NCI-H69 (cell line): ENCODE results near the gene BPIFB6.

Source experiments
- DNase-seq: peaks from one replicate; lab custom pipeline; 2025; lab: John Stamatoyannopoulos, UW

BPIFB6 gene

GRCh38 chr20:33031531-33031930 is at the start of gene BPIFB6:
TSS of gene BPIFB6 (plus strand) at chr20:33031648. CDS start at chr20:33031648, 0 bp downstream.
- DNase-seq = no peak

DNA sequence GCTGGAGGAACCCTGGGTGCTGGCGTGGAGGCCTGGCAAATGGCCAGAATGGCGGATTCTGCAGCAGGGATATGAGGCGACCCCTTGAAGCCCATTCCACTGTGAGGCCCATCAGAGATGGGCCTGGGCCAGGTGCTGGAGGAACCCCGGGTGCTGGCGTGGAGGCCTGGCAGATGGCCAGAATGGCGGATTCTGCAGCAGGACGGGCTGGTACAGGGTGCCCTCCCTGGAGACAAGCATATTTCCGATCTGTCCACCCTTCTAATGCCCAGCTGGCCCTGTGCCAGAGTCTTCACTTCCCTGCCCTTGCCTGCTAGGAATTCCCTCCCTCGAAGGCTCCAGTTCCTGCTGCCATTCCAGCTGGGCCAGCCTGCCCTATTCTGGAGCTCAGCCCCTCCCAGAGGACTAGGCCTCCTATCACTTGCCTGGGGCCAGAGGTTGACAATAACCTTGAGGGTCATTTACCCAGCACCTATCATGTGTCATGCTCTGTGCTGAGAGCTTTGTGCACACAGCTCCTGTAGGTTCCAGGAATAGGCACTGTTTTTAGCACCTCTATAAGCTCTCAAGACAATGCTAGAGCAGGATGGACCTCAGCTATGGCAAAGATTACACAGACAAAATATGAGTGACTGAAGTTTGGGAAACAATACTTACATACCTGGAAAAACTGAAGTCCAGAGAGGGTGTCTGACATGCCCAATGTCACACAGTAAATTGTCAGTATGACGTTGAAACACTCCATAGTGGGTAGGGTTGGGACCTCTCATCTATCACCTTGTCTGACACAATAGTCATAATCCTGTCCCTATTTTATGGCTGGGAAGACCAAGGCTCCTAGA is 48.6 kb upstream of the BPIFB6 start:
- DNase-seq = peak; percentile 75

DNA sequence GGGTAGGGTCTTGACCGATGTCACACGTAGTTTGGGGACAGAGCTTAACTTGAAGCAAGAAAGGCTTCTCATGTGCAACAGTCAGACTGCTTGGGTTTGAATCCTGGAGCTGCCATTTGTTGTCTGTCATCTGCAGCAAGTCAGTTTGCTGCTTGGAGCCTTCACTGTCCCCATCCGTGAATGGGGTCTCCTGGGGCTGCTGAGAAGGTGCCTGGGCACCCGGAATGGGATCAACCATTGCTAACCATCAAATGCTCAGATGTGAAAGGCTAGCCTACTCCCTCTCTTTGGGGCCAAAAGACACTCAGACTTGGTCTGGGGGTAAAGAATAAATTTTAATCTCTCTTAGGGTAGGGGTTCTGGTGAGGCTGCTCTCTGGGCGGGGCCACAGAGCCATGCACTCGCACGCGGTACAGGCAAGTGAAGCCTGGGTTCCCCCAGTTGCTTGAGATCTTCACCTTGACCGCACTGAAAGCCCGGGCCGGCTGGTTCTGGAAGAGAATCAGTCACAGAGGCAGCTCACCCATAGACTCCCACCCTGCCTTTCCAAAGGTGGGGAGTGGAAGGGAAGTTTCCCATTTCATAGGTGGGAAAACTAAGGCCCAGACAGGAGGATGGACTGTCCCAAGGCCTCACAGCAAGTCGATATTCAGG is 47.9 kb upstream of the BPIFB6 start:
- no peak for DNase-seq

- no peak for DNase-seq
These were observed 47.3 kb upstream of the BPIFB6 start for GRCh38 chr20:32984196-32984595.

- DNase-seq = no peak
These were observed 46.7 kb upstream of the BPIFB6 start for GRCh38 chr20:32984631-32985354.

GRCh38 chr20:32985596-32985995 is 45.9 kb upstream of the BPIFB6 start:
- no peak for DNase-seq

DNA sequence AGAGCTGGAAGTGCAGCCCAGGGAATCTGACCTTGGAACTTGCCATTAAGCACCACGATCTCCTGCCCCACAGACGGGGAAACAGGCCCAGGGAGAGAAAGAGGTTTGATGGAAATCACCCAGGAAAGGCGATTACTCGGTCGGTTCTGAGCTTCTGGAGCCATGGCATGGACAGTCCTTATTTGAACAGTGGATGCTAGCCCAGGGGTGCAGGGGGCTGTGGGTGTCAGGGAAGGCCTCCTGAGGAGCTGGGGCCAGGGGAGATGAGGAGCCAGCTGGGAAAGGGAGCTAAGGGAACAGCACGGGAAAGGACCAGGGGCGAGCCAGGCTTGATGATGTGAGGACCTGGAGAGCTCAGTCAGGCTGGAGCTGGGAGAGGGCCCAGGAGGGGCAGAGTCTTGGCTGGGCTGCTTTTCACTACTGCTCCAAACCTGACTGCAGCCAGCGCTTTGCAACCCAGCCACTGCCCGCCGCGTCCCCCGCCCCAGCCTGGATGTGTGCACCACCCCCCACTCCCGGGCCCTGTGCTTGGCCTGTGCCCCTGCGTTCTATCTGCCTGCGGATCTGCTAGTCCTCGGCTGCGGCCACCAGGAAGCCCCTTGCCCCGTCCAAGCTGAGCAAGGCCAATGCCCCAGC is 45.0 kb upstream of the BPIFB6 start:
- no peak for DNase-seq

DNA sequence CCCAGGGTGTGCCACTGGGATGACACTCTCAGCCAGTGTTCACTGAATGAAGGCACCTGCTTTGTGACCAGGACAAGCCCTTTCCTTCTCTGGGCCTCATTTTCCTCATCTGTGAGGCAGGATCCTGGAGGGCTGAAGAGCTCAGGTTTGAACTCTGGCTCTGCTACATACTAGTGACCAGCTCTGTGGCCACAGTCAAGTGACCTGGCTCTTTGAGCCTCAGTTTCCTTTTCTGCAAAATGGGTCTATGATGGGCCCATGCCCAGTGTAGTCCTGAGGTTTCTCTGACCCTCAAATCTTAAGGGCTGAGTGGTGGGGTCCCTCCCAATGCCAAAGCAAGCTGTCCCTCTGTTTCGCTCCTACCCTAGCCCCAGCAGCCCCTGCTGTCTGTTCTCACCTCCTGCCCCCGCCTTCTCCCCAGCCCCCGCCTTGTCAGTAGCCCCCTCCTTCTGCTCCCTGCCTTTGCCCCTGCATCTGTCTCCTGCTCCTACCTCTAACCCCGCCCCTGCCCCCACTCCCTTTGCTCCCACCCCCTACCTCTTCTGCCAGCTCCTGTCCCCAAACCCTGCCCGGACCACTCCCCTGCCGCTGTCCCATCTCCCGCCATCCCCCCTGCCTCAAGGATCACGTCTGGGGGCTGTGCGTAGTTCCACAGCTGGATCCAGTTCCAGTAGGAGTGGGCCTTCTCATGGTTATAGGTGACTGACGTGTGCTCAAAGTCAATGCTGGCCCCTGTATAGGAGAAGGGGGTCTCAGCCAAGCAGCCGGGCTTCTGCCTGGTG is 44.2 kb upstream of the BPIFB6 start:
- no peak for DNase-seq

DNA sequence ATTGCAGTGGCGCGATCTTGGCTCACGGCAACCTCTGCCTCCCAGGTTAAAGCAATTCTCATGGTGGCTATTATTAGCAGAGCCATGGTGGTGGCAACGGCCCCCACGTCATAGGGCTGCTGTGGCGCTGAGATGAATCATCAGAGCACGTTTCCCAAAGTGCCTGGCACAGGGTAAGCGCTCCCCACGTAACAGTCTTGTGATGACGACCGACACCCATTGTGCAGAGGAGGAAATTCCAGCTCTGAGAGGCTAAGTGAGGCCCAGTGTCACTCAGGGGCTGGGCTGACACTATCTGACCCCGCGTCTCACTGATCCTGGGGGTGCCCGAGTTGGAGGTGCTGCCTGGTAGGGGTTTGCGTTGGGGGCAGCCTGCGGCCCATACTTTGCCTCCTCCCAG is 43.4 kb upstream of the BPIFB6 start:
- DNase-seq = no peak

GRCh38 chr20:32989507-32990283 is 41.8 kb upstream of the BPIFB6 start:
- DNase-seq = no peak

DNA sequence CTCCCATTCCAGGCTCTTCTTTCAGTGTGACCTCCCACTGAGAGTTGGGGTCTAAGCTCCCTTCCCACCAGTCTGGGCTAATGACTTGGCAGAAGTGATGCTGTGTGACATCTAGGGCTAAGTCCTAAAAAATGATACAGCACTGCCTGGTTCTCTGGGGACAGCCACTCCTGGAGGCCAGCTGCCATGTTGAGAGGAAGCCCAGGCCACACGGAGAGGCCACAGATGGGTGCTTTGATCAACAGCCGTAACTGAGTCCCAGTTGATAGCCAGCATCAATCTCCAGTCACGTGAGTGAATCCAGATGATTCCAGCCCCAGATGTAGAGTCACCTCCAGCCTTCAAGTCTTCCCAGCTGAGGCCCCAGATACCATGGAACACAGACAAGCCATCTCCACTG is 41.0 kb upstream of the BPIFB6 start:
- no peak for DNase-seq

DNA sequence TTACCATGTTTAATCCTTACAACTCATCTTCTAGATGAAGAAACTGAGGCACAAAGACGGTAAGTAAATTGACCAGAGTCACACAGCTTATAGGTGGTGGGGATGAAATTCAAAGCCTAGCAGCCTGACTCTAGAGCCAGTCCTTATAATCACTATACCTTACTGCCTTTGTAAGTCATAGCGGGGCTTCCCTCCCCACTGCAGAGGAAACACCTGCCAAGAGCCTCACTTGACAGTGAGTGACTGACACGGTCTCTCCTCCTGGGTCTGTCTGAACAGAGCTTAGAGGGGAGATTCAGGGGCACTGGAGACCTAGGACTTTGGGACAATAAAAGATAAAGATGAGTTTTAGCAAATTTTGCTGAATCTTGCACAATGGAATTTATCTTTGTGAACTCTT is 40.1 kb upstream of the BPIFB6 start:
- no peak for DNase-seq

GRCh38 chr20:32991792-32992641 is 39.4 kb upstream of the BPIFB6 start:
- DNase-seq = no peak

- no peak for DNase-seq
These were observed 37.9 kb upstream of the BPIFB6 start for GRCh38 chr20:32993496-32994050.

GRCh38 chr20:32995802-32996201 is 35.6 kb upstream of the BPIFB6 start:
- DNase-seq = no peak

GRCh38 chr20:32997431-32997830 is 34.0 kb upstream of the BPIFB6 start:
- DNase-seq = no peak

GRCh38 chr20:32999603-33000250 is 31.7 kb upstream of the BPIFB6 start:
- DNase-seq = no peak

- no peak for DNase-seq
These were observed 30.5 kb upstream of the BPIFB6 start for GRCh38 chr20:33000802-33001466.
